GM12874 (cell line): Measurements from ENCODE around the gene RNF125.
A peak's percentile ranks its signal among the peaks of the same experiment; 100 is the strongest.

Experiments used
- TF ChIP-seq, protein P1 (sequence below): IDR thresholded peaks from 2 replicates; pipeline ENCODE4 v1.5.1; 2011; ENCODE audit warnings: low read depth, mild to moderate bottlenecking, control low read depth, low read length, moderate library complexity; ENCODE audit not compliant: insufficient read depth

Gene RNF125

DNA sequence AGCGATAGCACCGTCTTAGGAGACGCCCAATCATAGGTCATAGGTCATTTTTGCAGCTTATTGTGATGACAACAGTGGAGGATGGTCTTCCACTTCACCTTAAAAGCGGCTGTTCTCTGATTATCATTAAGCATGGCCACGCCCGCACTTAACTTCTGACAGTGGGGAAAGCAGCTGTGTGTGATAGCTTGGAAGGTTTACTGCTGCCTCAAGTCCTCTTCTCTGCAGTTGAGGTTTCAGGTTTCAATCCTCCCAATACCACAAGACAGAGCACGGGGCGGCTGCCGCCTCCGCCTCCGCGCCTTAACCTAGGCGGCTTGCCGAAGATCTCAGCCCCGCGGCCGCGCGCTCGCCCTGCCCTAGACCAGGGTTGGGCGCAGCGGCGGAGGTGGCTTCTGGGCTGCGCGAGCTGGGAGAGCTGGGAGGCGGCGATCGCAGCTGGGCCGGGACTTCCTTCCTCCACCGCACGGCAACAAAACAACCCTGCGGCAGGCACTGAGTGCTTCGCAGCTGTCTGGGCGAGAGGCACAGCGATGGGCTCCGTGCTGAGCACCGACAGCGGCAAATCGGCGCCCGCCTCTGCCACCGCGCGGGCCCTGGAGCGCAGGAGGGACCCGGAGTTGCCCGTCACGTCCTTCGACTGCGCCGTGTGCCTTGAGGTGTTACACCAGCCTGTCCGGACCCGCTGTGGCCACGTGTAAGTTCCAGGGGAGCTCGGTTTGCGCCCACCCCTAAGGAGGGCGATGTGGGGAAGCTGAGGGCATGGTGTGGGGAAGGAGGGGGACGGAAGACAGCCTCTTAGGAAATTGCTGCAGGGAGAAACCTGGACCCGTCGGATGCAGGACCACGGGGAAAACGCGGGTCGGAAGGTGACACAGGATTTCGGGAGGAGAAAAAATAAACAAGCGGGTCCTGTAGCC is at the start of gene RNF125:
RNF125 (plus strand) TSS at position 495 of the 920 bp plus-strand sequence; CDS start at position 534, 39 bp downstream.
- TF ChIP-seq, protein P1, sequence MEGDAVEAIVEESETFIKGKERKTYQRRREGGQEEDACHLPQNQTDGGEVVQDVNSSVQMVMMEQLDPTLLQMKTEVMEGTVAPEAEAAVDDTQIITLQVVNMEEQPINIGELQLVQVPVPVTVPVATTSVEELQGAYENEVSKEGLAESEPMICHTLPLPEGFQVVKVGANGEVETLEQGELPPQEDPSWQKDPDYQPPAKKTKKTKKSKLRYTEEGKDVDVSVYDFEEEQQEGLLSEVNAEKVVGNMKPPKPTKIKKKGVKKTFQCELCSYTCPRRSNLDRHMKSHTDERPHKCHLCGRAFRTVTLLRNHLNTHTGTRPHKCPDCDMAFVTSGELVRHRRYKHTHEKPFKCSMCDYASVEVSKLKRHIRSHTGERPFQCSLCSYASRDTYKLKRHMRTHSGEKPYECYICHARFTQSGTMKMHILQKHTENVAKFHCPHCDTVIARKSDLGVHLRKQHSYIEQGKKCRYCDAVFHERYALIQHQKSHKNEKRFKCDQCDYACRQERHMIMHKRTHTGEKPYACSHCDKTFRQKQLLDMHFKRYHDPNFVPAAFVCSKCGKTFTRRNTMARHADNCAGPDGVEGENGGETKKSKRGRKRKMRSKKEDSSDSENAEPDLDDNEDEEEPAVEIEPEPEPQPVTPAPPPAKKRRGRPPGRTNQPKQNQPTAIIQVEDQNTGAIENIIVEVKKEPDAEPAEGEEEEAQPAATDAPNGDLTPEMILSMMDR = 0 out of 2 replicates have a peak, but pooled peaks have one; percentile 6

DNA sequence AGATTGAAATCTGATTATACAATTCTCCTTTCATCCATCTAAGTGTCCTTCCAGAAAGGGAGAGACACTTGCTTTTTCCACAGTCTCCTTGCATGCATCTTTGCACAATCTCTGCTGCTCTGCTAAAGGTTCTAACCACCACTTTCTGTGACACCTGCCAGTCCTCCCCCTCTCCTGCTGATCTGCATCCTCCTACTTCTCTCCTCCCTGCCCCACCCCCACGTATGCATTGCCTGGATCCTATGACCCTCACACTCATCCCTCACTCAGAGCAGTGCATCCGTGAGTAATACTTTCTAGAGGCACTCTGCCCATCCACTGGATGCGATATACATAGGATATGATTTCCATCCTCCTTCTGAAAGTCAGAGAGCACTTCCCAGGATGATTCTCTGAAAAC is 48.0 kb upstream of the RNF125 start:
- TF ChIP-seq, protein P1 = no peak

DNA sequence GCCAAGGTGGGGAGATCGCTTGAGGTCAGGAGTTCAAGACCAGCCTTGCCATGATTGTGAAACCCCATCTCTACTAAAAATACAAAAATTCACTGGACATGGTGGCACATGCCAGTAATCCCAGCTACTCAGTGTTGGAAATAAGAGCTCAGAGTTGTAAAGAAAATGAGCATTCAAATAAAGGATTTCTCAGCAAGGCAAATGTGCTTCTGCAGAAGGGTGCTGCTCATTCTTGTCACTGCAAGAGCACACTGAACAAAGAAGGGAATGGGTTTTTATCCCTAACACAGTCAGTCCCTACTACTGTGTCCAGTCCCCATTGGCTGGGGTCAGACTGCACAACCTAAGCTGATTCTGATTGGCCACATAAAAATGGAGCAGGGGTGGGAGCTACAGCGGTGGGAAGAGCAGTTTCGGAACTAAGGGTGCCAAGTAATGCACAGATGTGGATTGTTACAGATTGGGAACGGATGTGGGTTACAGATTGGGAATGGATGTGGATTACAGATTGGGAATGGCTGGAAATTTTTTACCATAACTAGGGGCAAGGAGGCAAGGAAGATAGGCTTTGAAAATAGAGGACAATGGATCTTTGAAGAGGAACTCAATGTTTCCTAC is 44.6 kb upstream of the RNF125 start:
- TF ChIP-seq, protein P1 = no peak

DNA sequence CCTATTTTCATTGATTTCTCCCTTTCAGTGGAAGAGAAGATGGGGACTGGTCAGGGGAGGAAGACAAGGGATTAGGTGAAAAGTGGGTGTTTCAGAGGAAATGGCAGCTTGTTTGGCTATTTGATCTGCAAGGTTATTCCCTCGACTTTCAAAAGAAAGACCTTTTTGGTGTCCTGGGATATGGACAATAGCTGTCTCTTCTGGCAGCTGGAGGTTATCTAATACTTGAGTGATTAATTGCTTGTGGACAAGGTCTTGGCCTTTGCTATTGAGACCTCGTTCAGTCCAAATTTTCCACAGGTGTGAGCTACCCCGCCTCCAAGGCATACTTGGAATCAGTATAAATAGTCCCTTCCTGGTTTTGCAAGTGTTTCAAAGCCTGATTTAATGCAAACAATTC is 42.4 kb upstream of the RNF125 start:
- TF ChIP-seq, protein P1 = no peak

DNA sequence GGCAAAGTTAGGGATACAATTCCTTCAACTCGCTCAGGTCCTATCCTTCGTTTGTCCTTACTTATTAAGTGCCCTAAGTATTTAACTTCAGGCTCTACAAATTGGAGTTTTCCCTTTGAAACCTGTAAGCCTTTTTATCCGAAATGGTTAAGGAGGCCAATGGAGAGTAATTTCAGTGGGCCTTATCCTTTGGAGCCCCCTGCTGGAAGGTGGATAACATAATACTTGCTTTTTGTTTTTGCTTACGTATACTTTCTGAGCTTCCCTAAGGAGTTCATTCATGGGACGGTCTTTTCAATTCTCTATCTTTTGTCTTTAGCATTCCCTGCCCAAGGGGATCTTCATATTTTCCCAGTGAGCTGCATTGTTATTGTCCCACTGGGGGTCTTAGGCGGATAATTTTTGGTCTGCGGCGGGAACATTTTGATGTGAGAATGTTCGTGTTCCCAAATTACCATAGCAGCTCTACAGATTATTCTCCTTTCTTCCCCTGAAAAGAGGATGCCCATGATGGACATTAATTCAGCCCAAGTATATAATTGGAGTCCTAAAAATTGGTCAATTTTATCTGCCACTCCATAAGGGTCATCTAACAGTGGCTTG is 41.3 kb upstream of the RNF125 start:
- TF ChIP-seq, protein P1 = peak; percentile 35; the same call in 1 of the 2 replicates

DNA sequence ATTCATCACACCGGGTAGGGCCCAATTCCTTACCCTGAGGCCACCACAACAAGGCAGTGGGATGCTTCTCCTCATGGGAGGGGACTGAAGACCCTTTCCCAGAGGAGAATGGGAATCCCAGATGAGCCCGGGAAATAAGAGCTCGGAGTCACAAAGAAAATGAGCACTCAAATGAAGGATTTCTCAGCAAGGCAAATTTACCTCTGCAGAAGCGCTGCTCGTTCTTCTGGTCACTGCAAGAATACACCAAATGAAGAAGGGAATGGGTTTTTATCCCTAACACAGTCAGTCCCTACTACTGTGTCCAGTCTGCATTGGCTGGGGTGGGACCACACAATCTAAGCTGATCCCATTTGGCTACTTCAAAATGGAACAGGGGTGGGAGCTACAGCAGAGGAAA is 40.0 kb upstream of the RNF125 start:
- TF ChIP-seq, protein P1 = no peak

DNA sequence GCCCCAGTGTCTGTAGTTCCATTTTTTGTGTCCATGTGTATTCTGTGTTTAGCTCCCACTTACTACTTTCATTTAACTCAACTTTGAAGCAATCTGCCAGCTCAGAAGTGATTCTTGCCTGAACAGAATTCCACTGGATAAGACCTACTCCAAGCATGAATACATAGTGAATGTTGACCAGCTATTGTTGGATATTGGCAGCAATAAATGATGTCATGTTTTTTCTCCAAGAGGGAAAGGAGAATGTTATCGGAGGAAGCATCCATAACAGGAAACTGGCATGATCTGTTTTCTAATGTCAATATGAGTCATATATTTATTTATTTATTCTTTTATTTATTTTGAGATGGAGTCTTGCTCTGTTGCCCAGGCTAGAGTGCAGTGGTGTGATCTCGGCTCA is 38.9 kb upstream of the RNF125 start:
- TF ChIP-seq, protein P1 = no peak
